Prostate gland (tissue), 2 donors: Measurements from ENCODE around the gene ADARB2.

Experiments used
- CTCF ChIP-seq, 4 experiments: fragments of 200-600 bp in 2 of 4; fragments of 450-650 bp in 2 of 4; sonication (generic) in 2 of 4; IDR thresholded peaks; 1 replicate in 3 of 4; 2 replicates in 1 of 4; pipeline ENCODE4 v1.5.1; 2016 to 2019; ENCODE audit warnings: antibody characterized with exemption in 4 of 4, mild to moderate bottlenecking in 2 of 4, moderate library complexity in 2 of 4
- POLR2A ChIP-seq: fragments of 450-650 bp; IDR thresholded peaks from one replicate; pipeline ENCODE4 v1.6.1; 2016; ENCODE audit warnings: antibody characterized with exemption, mild to moderate bottlenecking

- no peak for TF ChIP-seq CTCF (IDR thresholded peaks at IDR 0.05)
- TF ChIP-seq POLR2A: no peak
Observed at GRCh38 chr10:1736972-1737221, 428 bp downstream of the ADARB2 start.
